Naive thymus-derived CD8-positive, alpha-beta T cell (primary cell): ENCODE measurements around the gene TEX48. TPM values are rescaled to one million over a fixed set of nuclear protein-coding genes. Genes with fewer than 3 reads are reported as not detected.
A peak's percentile ranks its signal among the peaks of the same experiment; 100 is the strongest.

Source experiments
- ATAC-seq, 2 donors: fragments of 150-1000 bp; cut with Tn5 transposase in 1 of 2; sonication (Bioruptor Pico), chemical (Tn5 transposase) in 1 of 2; 1 replicate in 1 of 2; 2 replicates in 1 of 2; pipeline ENCODE4 v1.10.0; 2021; ENCODE audit warnings: mild to moderate bottlenecking in 2 of 2, moderate library complexity in 2 of 2
- POLR2A ChIA-PET: fragments of 350-600 bp; sonication (Branson Sonifier 250); formaldehyde crosslinking; loops from one replicate; lab custom pipeline; 2021; ENCODE audit warnings: antibody characterized with exemption; lab: Charles Lee
- DNase-seq, 10 donors: peaks; one replicate each; pipeline versions ENCODE4 v3.0.0 to v3.0.0-alpha.2; 2020 to 2022
- H3K27ac Mint-ChIP-seq, 10 donors: one replicate each; pipeline ENCODE4 v1.8.0; 2020 to 2022; ENCODE audit warnings: mild to moderate bottlenecking in 10 of 10, mixed read lengths in 10 of 10, moderate library complexity in 4 of 10, inconsistent platforms in 1 of 10
- H3K27me3 Mint-ChIP-seq, 5 donors: one replicate each; pipeline ENCODE4 v1.8.0; 2021 to 2022; ENCODE audit warnings: mixed read lengths in 5 of 5
- H3K36me3 Mint-ChIP-seq, 3 donors: one replicate each; pipeline ENCODE4 v1.8.0; 2020 to 2022; ENCODE audit warnings: mixed read lengths in 3 of 3, mild to moderate bottlenecking in 2 of 3, inconsistent platforms in 1 of 3
- H3K4me1 Mint-ChIP-seq, 4 donors: one replicate each; pipeline ENCODE4 v1.8.0; 2021 to 2022; ENCODE audit warnings: mixed read lengths in 4 of 4
- H3K4me3 Mint-ChIP-seq, 10 donors: one replicate each; pipeline ENCODE4 v1.8.0; 2020 to 2022; ENCODE audit warnings: mild to moderate bottlenecking in 10 of 10, mixed read lengths in 10 of 10, moderate library complexity in 6 of 10, inconsistent platforms in 1 of 10
- H3K9me3 Mint-ChIP-seq, 9 donors: one replicate each; pipeline ENCODE4 v1.8.0; 2020 to 2022; ENCODE audit warnings: mixed read lengths in 9 of 9, mild to moderate bottlenecking in 3 of 9, inconsistent platforms in 1 of 9, moderate library complexity in 1 of 9
- polyA plus RNA-seq, 3 donors: library from polyadenylated mRNA; unstranded; fragments of 300-500 nt; fragmentation: Illumina TruSeq; gene quantifications; one replicate each; pipeline ENCODE4 v1.2.3, GENCODE V29; 2021
- total RNA-seq, 8 experiments: library from RNA in 2 of 8; stranded (reverse) in 2 of 8; gene quantifications; one replicate each; pipeline ENCODE4 v1.2.3 and lab custom pipeline; 2021 to 2026

TEX48 gene
- total and polyA plus RNA-seq, 5 experiments from 2014 or later = not detected

GRCh38 chr9:114677418-114677817 lies 4.6 kb downstream of the TEX48 start:
- H3K4me1 Mint-ChIP-seq = peaks cover 4 to 7% (median 5%) of the 10 kb centered on the region in 4 donors
- ATAC-seq (no peak), DNase-seq (no peak)
- no peak overlapping the region for H3K27ac Mint-ChIP-seq
- no peaks in the 10 kb centered on the region for H3K9me3 Mint-ChIP-seq
- POLR2A ChIA-PET = no interaction called here
- peaks cover 3 to 25% (median 18%) of the 10 kb centered on the region in 5 donors for H3K27me3 Mint-ChIP-seq
- H3K36me3 Mint-ChIP-seq = peaks cover 0 to 2% (median 0%) of the 10 kb centered on the region in 3 donors
- no peak overlapping the region for H3K4me3 Mint-ChIP-seq

GRCh38 chr9:114676901-114677300 lies 5.1 kb downstream of the TEX48 start:
- H3K9me3 Mint-ChIP-seq = no peaks in the 10 kb centered on the region
- DNase-seq (no peak), ATAC-seq (no peak)
- POLR2A ChIA-PET = no interaction called here
- no peak overlapping the region for H3K27ac Mint-ChIP-seq
- peaks cover 3 to 25% (median 20%) of the 10 kb centered on the region in 5 donors for H3K27me3 Mint-ChIP-seq
- no peak overlapping the region for H3K4me3 Mint-ChIP-seq
- peaks cover 0 to 2% (median 0%) of the 10 kb centered on the region in 3 donors for H3K36me3 Mint-ChIP-seq
- H3K4me1 Mint-ChIP-seq = peaks cover 4 to 6% (median 5%) of the 10 kb centered on the region in 4 donors

DNA sequence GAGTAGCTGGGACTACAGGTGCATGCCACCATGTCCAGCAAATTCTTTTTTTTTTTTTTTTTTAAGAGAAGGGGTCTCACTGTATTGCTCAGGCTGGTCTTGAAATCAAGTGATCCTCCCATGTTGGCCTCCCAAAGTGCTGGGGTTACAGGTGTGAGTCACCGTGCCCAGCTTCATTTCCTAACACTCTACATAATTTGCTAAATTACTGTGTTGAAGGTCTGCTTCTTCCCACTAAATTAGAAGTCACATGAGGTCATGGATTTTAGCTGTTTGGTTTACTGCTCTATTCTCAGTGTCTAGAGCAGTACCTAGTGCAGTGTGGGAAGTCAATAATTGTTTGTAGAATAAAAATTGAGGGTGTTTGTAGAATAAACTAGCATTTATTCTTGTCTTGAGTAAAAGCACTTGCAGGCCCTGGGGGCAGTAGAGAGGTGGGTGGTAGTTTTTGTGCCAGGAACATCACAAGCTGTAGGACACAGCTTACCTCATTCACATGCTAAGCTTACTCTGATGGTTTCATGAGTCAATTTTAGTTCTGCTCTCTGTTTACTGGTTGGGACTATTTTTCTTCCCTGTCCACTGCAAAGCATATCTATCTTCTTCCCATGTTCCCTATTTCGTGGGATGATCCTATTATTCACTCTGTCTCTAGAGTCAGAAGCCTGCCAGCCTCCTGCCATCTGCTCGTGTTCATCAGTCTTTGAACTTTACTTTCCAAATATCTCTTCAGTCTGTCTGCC lies 7.0 kb downstream of the TEX48 start:
- H3K36me3 Mint-ChIP-seq = peaks cover 0 to 2% (median 0%) of the 10 kb centered on the region in 3 donors
- ATAC-seq = no peak
- peak overlapping the region in 2 of 10 donors; percentile 1 to 48 for H3K27ac Mint-ChIP-seq
- DNase-seq = no peak
- POLR2A ChIA-PET = no interaction called here
- peaks cover 0 to 1% (median 0%) of the 10 kb centered on the region in 4 donors for H3K4me1 Mint-ChIP-seq
- H3K4me3 Mint-ChIP-seq = no peak overlapping the region
- H3K9me3 Mint-ChIP-seq = peaks cover 0 to 7% (median 0%) of the 10 kb centered on the region in 9 donors
- peaks cover 1 to 23% (median 20%) of the 10 kb centered on the region in 5 donors for H3K27me3 Mint-ChIP-seq

GRCh38 chr9:114674076-114674797 lies 7.8 kb downstream of the TEX48 start:
- POLR2A ChIA-PET = no interaction called here
- Mint-ChIP-seq H3K4me3 (no peak overlapping the region), H3K9me3 (peaks cover 0 to 7% (median 0%) of the 10 kb centered on the region in 9 donors), H3K27ac (peak overlapping the region in 2 of 10 donors; percentile 1 to 22), H3K27me3 (peaks cover 1 to 23% (median 19%) of the 10 kb centered on the region in 5 donors), H3K36me3 (peaks cover 0 to 2% (median 0%) of the 10 kb centered on the region in 3 donors), H3K4me1 (peaks cover 0 to 1% (median 0%) of the 10 kb centered on the region in 4 donors)
- DNase-seq (no peak), ATAC-seq (no peak)

DNA sequence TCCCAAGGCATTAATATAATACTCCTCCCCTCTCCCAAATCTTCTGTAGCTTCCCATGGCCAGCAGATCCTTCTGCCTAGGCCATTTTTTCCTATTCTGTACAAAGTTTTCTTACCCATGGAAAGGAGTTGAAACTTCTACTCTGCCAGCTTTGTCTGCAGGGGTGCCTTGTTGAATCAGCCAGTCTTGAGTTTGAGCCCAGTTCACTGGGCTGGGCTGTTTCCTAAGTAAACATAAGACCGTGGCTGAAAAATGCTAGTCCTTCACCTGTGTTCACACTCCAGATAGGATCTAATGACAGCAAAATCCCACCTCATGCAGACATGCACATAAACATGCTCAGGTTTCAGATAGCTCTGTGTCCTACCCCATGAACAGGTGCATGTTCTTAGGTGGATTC lies 10.4 kb downstream of the TEX48 start:
- peaks cover 0 to 7% (median 0%) of the 10 kb centered on the region in 9 donors for H3K9me3 Mint-ChIP-seq
- POLR2A ChIA-PET = no interaction called here
- peaks cover 0 to 1% (median 0%) of the 10 kb centered on the region in 4 donors for H3K4me1 Mint-ChIP-seq
- H3K4me3 Mint-ChIP-seq = no peak overlapping the region
- DNase-seq (no peak), ATAC-seq (no peak)
- H3K36me3 Mint-ChIP-seq = peaks cover 0 to 2% (median 0%) of the 10 kb centered on the region in 3 donors
- H3K27me3 Mint-ChIP-seq = peaks cover 1 to 16% (median 9%) of the 10 kb centered on the region in 5 donors
- H3K27ac Mint-ChIP-seq = no peak overlapping the region

GRCh38 chr9:114669961-114670360 lies 12.0 kb downstream of the TEX48 start:
- H3K27ac Mint-ChIP-seq = no peak overlapping the region
- peaks cover 0 to 1% (median 0%) of the 10 kb centered on the region in 4 donors for H3K4me1 Mint-ChIP-seq
- POLR2A ChIA-PET = no interaction called here
- ATAC-seq (no peak), DNase-seq (no peak)
- H3K4me3 Mint-ChIP-seq = no peak overlapping the region
- H3K36me3 Mint-ChIP-seq = peaks cover 0 to 2% (median 0%) of the 10 kb centered on the region in 3 donors
- peaks cover 0 to 7% (median 0%) of the 10 kb centered on the region in 9 donors for H3K9me3 Mint-ChIP-seq
- peaks cover 0 to 6% (median 0%) of the 10 kb centered on the region in 5 donors for H3K27me3 Mint-ChIP-seq

GRCh38 chr9:114668146-114668545 lies 13.8 kb downstream of the TEX48 start:
- POLR2A ChIA-PET = no interaction called here

DNA sequence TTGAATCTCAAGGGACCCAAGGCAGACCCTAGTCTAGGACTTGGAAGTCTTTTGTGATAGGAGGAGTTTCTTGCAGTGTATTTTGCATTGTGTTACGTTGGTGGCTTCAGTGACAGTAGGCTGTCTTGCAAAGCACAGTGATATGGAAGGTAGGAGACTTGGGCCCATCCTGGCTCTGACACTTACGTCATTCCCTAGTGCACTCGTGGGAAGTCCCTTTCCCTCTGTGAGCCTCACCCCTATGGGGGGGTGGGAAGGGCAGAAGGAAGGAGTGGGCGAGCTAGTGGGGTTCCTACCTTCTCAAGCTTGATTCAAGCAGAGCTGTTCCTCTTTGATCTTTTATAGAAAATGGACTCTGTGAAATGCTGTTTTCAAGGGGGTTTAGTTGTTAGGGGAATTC lies 15.1 kb downstream of the TEX48 start:
- H3K27me3 Mint-ChIP-seq = peaks cover 0 to 8% (median 2%) of the 10 kb centered on the region in 5 donors
- DNase-seq (no peak), ATAC-seq (no peak)
- peaks cover 4 to 6% (median 5%) of the 10 kb centered on the region in 4 donors for H3K4me1 Mint-ChIP-seq
- H3K9me3 Mint-ChIP-seq = peaks cover 0 to 7% (median 0%) of the 10 kb centered on the region in 9 donors
- no peak overlapping the region for H3K4me3 Mint-ChIP-seq
- H3K36me3 Mint-ChIP-seq = no peaks in the 10 kb centered on the region
- POLR2A ChIA-PET = no interaction called here
- H3K27ac Mint-ChIP-seq = no peak overlapping the region

More at GRCh38 chr9:114668146-114668545, 13.8 kb downstream of the TEX48 start:
- no peak overlapping the region for H3K27ac Mint-ChIP-seq
- H3K9me3 Mint-ChIP-seq = peaks cover 0 to 7% (median 0%) of the 10 kb centered on the region in 9 donors
- no peak overlapping the region for H3K4me3 Mint-ChIP-seq
- peaks cover 0 to 6% (median 0%) of the 10 kb centered on the region in 5 donors for H3K27me3 Mint-ChIP-seq
- H3K36me3 Mint-ChIP-seq = no peaks in the 10 kb centered on the region
- ATAC-seq (no peak), DNase-seq (no peak)
- H3K4me1 Mint-ChIP-seq = no peaks in the 10 kb centered on the region

GRCh38 chr9:114666401-114666800 lies 15.6 kb downstream of the TEX48 start:
- Mint-ChIP-seq H3K9me3 (peaks cover 0 to 7% (median 0%) of the 10 kb centered on the region in 9 donors), H3K4me1 (peaks cover 4 to 6% (median 5%) of the 10 kb centered on the region in 4 donors), H3K36me3 (no peaks in the 10 kb centered on the region), H3K4me3 (no peak overlapping the region), H3K27me3 (peaks cover 0 to 9% (median 2%) of the 10 kb centered on the region in 5 donors), H3K27ac (no peak overlapping the region)
- no peak for ATAC-seq
- POLR2A ChIA-PET = no interaction called here
- no peak for DNase-seq

DNA sequence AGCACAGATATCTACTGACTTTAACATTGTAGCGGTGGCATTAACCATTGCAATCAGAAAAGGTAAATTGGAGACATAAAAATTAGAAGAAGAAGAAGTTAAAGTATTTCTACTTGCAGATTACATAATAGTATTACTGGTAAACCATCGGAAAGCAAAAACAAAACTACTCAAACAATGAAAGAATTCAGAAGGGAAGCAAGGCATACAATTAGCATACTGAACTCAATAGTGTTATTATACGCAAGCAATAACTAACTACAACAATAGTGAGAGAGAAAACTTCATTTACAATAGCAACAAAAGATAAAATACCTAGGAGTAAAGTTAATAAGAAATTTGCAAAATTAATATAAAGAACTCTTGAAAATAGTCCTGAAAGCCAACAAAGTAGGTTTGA lies 17.8 kb downstream of the TEX48 start:
- POLR2A ChIA-PET = no interaction called here
- no peak for DNase-seq
- peak overlapping the region in 1 of 10 donors; percentile 26 for H3K27ac Mint-ChIP-seq

GRCh38 chr9:114662081-114662989 lies 19.7 kb downstream of the TEX48 start:
- H3K27ac Mint-ChIP-seq = peak overlapping the region in 3 of 10 donors; percentile 4 to 47 (median 39)
- H3K4me1 Mint-ChIP-seq = peaks cover 4 to 6% (median 5%) of the 10 kb centered on the region in 4 donors
- peak; percentile 81 to 89 for ATAC-seq
- peak; percentile 29 to 72 (median 54) for DNase-seq
- peaks cover 0 to 6% (median 0%) of the 10 kb centered on the region in 3 donors for H3K36me3 Mint-ChIP-seq
- no peaks in the 10 kb centered on the region for H3K9me3 Mint-ChIP-seq
- POLR2A ChIA-PET = interaction anchor here (0.6 kb wide), 1 partner anchor 175 kb away, joined by 4 read pairs; no protein-coding TSS in a partner anchor
- H3K4me3 Mint-ChIP-seq = no peak overlapping the region
- peaks cover 0 to 9% (median 2%) of the 10 kb centered on the region in 5 donors for H3K27me3 Mint-ChIP-seq

More for the DNA sequence above, 17.8 kb downstream of the TEX48 start:
- peaks cover 0 to 9% (median 2%) of the 10 kb centered on the region in 5 donors for H3K27me3 Mint-ChIP-seq
- no peaks in the 10 kb centered on the region for H3K9me3 Mint-ChIP-seq
- ATAC-seq = no peak
- no peak overlapping the region for H3K4me3 Mint-ChIP-seq
- peaks cover 4 to 6% (median 5%) of the 10 kb centered on the region in 4 donors for H3K4me1 Mint-ChIP-seq
- peaks cover 0 to 4% (median 0%) of the 10 kb centered on the region in 3 donors for H3K36me3 Mint-ChIP-seq

DNA sequence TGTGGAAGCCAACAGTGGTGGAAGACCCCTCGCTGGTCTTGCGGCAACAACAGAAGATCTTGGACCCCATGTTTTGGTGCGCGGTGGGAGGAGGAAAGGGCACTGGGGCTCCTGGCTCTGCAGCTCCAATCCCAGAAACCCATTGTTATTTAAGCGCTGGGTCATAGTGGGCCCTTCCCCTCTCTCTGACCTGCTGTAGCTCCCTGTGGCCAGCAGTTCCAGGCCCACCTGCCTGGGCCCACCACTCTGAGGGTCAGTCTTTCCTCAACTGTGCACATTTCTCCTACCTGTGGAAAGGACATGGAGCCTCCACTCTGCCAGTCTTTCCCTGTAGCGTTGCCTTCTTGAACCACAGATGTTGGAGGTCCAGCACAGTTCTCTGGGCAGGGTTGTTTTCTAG lies 24.3 kb downstream of the TEX48 start, which contains the start of gene TEX53:
Gene TEX53, minus strand, starts transcription at position 101 of the 400 bp plus-strand sequence. Its CDS starts 31 bp downstream, at position 70.
- Mint-ChIP-seq H3K36me3 (peaks cover 0 to 6% (median 0%) of the 10 kb centered on the region in 3 donors), H3K27ac (peak within 1 kb of the TSS in 1 of 10 donors; percentile 11), H3K4me3 (no peak within 1 kb of the TSS), H3K27me3 (peaks cover 0 to 9% (median 2%) of the 10 kb centered on the region in 5 donors), H3K4me1 (peaks cover 10 to 18% (median 17%) of the 10 kb centered on the region in 4 donors), H3K9me3 (no peaks in the 10 kb centered on the region)
- POLR2A ChIA-PET = no interaction called here
- ATAC-seq (no peak), DNase-seq (no peak)
